GM21825 (cell line): ENCODE measurements around the gene GPI.
"Not testable (repeated sequence)": the region's sequence is repeated elsewhere in the genome, so short reads cannot be mapped to it uniquely, and the experiment has no call there.

ENCODE experiments used
- ATAC-seq: cut with Tn5 transposase; IDR thresholded peaks from one replicate; pipeline ENCODE4 v1.9.1; 2021; ENCODE audit warnings: mild to moderate bottlenecking, moderate library complexity; ENCODE audit not compliant: unreplicated experiment

Gene GPI

DNA sequence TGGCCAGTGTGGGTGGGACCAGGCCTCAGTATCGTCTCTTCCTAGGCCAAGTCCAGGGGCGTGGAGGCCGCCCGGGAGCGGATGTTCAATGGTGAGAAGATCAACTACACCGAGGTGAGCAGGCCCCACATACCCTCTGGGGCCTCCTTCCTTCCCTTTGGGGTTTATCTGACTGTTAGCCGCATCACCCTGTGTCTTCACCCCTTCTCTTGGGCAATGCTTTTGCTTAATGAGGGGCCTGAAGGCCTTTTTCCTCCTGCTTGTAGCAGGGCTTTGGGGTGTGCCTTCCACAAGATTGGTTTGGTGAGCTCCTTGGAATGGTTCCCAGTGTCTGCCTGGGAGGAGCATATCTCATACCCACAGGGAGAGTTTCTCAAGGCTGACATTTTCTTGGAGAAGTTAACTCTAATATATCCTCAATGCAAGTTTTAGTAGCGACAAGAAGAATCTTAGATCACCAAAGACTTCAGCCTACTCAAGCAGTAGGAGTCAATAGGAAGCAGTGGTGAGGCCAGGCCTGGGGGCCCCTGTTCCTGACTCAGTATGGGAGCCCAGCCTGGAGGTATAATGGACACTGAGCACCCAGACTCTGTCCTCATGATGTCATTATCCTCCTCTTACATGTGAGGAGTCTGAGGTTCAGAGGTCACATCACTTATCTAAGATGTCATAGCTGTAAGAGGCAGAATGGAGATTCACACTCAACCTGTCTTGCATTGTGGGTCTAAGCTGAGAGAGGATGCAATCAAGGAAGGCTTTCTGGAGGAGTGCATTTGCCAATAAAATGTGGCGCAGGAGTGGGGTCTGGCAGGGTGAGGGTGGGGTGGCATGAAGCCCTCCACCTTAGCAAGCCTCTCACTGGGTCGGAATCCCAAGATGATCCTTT is 2.0 kb downstream of the GPI start:
- no peak for ATAC-seq

DNA sequence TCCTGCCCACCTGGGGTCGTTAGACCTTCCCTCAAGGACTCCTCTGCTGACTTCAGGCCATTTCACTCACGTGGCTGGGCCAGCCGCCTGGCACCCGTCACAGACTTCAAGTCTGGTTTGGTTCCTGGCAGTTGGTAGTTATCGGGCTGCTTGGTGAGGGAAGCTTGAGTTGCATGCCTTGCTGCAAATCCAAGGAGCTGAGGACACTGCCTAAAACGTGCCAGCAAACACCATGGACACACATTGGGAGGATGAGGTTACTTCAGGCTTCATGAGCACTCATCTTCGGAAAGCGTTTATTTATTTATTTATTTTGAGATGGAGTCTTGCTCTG is 2.6 kb downstream of the GPI start:
- ATAC-seq: no peak

DNA sequence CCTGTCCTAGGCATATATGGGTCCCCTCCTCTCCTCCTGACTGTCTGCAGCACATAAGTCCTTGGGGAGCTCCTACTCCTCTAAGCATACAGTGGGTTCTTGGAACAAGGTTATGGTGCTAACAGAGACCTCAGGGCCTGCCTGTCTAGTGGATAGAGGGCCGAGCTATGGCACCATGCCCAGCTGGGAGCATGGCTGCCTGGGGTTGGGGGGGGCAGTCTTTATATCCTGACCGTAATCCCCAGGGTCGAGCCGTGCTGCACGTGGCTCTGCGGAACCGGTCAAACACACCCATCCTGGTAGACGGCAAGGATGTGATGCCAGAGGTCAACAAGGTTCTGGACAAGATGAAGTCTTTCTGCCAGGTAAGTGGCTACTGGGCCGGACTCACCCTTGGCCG is 3.3 kb downstream of the GPI start:
- no peak for ATAC-seq

DNA sequence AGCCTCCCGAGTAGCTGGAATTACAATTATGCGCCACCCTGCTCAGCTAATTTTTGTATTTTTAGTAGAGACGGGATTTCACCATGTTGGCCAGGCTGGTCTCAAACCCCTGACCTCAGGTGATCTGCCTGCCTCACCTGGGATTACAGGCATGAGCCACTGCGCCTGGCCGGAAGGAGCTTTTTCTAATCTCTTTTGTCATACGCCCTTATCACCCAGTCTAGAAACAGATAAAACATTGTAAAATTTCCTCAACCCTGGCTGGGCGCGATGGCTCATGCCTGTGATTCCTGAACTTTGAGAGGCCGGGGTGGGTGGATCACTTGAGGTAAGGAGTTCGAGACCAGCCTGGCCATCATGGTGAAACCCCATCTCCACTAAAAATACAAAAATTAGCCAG is 4.2 kb downstream of the GPI start:
- ATAC-seq: not testable (repeated sequence)

DNA sequence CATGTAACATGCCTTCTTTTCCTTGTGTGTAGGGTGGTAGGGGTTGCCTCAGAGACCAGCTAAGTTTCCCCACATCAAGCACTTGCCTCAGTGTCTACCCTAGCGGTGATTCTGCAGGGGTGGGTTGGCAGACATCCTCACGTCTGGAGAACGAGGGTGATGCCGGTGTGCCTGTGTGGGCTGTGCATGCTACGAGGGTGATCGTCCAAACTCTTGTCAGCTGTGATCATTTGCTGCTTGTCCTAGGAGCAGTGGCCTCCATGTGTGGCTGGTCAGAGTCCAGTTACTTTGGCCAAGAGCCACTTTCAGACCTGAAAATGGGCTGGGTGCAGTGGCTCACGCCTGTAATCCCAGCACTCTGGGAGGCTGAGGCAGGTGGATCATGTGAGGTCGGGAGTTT is 5.1 kb downstream of the GPI start:
- no peak for ATAC-seq

DNA sequence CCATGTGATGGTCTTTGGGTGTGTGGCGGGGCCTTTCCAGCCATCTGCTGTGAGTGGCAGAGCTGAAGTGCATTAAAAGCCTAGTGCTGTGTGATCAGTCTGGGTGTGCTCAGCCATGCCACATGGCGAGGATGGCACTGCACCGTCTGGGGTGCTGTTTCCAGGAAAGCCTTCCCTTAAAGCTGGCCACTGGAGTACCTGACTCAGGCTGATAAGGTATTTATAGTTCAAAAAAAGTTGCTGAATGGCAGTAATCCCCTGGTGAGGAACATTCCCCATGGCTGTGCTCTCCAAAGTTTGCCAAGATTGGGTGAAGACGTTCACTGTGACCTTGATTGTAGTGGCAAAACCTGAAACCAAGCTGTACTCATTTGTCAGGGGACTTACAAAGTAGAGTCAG is 6.0 kb downstream of the GPI start:
- ATAC-seq: no peak

DNA sequence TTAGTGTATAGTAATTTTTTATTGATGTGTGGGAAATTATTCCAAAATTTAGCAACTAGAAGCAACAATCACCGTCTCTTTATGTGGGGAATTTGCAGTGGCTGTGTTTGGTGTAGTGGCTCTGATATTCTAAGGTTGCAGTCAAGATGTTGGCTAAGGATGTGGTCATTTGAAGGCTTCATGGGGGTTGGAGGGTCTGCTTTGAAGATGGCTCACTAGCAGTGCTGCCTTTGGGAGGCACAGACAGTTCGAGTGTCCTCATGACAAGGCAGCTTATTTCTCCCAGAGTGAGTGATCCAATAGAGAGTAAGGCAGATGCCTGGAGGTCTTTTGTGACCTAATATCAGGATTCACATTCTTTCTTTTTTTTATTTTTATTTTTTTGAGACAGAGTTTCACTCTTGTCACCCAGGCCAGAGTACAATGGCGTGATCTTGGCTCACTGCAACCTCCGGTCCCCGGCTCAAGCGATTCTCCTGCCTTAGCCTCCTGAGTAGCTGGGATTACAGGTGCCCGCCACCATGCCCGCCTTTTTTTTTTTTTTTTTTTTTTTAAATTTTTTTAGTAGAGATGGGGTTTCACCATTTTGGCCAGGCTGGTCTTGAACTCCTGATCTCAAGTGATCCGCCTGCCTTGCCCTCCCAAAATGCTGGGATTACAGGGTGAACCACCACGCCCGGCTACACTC is 8.7 kb downstream of the GPI start:
- no peak for ATAC-seq

DNA sequence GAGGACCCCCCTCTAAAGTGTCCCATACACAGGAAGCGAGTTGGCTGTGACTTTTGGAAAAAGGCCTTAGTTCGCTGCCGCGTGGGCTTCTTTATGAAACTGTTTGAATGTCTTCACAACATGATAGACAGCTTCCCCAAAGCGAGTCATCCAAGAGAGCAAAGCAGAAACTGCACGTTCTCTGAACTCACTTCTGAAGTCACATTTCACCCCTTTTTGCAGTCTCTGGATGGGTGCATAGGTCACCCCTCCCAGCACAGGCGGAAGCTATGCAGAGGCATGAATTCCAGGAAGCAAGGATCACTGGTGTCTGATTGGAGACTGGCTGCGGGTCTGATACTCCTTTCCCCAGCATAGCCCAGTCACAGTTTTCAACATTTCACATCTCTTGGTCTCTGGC is 10.6 kb downstream of the GPI start:
- ATAC-seq: no peak

DNA sequence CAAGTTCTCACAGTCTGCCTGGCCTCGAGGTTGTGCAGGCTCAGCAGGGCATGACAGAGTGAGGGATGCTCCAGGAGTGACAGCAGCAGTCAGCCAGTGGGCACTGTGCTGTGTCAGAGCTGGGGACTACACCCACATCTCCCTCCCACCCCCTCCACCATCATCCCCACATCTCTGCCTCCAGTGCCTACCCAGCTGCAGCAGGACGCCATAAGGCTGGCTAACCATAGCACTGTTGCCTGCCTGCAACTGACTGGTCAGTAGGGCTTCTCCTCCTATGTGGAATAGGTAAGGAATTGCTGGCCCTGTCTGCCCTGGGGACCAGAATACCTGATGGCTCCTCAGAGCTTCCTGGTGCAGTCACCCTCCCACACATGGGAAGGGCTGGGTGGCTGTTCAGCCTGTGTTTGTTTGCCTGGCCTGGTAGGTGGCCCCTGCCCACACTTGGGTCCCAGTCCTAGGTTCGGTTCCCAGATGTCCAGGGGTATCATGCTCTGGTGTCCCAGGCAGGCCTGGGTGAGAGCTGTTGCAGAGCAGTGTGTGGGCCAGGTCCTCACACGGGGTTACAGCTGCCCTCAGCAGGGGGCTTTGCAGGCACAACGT is 15.7 kb downstream of the GPI start:
- ATAC-seq: no peak

DNA sequence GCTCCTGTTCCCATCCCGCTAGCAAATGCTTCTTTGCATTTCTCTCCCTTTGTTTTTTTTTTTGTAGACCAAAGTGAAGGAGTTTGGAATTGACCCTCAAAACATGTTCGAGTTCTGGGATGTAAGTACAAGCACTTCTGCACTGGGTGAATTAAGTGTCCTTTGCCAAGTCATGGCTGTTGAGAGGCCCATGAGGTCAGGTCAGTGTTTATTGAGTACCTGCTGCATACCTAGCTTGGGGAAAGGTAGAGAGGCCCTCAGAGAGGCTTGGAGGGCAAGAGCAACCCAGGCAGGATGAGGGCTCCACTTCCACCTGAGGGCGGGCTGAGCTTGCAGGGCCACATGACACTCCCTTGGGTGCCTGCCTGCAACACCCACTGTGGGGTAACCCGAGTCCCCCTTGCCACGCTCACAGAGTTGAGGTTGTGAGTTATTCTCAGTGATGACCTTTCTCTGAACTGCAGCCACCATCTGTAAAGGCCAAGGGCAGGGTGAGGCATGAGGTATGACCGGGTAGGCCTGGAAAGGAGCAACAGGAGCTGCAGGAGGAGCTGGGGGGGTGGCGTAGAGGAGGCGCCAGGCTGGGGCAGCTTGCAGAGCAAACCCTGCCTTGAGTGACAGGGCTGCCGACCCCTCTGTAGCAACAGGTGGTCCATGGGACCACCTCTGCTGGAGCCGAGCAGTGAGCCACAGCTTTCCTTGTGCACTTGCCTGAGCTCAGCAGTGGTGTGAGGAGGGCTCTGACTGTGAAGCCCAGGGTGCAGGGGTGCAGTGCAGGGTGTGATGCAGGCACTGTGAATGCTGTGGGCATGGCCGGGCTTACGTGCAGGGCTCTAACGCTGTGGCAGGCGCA is 16.6 kb downstream of the GPI start:
- ATAC-seq: no peak

DNA sequence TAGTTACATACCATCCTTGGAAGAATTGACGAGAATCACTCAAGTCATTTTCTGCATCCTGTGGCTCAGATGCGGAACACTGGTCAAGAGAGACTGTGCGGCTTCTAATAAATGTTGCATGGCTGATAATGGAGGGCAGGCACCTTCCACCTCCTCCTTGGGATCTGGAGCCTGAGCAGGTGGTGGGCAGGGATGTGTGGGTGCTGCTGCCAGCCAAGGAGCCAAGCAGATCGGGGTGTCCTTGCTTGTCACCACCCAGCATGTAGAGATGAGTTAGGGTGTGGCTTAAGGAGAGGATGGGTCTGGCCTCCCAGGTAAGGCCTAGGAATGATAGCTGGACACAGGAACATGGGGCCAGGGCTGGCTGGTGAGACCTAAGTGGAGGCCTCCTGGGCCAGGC is 17.5 kb downstream of the GPI start:
- ATAC-seq: no peak

DNA sequence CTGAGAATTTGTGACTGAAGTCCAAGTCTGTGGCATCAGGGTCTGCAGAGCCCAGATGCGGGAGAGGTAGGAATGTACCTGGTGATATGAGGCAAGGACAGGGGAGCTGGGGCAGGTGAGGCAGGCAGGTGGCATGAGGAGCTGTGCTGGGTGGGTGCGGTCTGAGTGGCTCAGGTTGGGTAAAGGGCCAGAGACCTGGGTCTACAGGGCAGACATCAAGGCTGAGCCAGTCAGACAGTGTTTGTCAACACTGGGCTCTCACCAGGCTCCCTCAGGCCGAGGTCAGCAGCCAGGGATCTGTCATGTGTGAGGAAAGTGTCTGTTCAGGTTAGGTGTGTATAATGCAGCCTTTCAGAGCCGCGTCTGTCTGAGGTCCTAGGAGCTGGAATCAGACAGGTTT is 18.6 kb downstream of the GPI start:
- ATAC-seq: no peak

DNA sequence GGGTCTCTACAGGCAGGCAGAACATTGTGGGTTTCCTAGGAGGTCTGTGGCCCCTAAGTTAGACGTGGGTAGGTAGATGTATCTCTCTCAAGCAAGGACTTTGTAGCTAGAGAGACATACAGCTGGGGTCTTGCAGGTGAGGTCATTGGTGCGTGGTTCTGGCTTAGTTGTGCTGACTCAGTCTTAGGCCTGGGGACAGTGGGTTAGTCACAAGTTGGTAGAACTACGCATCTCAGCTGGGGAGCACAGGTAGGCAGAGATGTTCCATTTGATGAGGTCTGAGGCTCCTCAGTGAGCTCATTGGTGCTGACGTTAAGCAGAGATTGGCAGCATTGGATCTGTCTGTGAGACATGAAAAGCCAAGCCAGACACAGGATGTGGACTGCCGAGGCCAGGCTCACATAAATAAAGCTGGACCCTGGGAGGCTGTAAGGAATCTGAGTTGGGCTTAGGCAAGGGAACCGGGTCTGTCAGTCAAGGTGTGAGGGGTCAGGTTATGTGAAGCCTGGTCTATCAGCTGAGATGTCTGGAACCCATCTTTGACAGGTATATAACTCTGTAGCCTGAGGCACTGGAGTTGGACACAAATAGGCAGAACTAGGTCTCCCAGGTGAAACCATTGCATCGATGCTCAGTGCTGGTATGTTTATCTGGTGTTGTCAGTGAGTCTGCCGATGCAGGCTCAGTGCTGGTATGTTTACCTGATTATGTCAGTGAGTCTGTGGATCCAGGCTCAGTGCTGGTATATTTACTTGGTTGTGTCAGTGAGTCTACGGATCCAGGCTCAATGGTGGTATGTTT is 21.8 kb downstream of the GPI start:
- ATAC-seq: no peak

DNA sequence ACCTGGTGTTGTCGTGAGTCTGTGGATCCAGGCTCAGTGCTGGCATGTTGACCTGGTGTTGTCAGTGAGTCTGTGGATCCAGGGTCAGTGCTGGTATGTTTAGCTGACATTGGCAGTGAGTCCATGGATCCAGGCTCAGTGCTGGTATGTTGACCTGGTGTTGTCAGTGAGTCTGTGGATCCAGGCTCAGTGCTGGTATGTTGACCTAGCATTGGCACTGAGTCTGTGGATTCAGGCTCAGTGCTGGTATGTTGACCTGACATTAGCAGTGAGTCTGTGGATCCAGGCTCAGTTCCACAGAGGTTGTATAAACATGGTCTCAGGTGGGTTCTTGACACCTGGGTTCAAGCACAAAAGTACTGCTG is 22.4 kb downstream of the GPI start:
- ATAC-seq: no peak

DNA sequence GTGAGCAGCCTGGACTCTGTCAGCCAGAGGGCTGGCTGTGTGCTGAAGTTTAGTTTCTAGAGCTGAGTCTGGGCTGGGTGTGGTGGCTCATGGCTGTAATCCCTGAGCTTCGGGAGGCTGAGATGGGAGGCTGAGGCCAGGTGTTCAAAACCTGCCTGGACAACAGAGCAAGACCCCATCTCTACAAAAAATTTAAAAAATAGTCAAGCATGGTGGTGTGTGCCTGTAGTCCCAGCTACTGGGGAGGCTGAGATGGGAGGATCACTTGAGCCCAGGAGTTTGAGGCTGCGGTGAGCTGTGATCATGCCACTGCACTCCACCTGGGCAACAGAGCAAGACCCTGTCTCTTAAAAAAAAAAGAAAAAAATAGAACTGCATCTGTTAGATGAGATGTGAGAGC is 23.7 kb downstream of the GPI start:
- not testable (repeated sequence) for ATAC-seq

DNA sequence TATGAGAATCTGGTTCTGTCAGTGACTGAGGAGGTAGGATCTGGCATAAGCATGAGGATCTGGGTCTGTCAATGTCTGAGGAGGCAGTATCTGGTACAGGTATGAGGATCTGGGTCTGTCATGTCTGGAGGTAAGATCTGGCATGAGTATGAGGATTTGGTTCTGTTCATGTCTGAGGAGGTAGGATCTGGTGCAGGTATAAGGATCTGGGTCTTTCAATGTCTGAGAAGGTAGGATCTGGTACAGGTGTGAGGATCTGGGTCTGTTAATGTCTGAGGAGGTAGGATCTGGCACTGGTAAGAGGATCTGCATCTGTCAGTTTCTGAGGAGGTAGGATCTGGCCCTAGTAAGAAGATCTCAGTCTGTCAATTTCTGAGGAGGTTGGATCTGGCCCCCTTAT is 26.8 kb downstream of the GPI start:
- no peak for ATAC-seq

DNA sequence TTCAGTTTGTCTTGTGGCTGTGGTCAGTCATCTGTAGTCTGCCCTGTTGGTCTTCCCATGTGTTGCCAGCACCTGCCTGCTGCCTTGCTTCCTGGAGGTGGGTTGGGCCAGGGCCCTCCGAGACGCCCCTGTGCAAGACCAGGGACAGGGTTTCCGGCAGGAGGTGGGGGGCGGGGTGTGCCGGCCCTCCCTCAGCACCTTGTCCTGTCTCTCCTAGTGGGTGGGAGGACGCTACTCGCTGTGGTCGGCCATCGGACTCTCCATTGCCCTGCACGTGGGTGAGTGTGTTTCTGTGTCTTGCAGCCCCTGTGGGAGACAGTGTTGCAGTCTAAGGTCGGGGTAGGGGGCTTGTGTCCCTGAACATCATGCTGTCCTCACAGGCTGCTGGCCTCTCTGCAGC is 28.0 kb downstream of the GPI start:
- no peak for ATAC-seq

DNA sequence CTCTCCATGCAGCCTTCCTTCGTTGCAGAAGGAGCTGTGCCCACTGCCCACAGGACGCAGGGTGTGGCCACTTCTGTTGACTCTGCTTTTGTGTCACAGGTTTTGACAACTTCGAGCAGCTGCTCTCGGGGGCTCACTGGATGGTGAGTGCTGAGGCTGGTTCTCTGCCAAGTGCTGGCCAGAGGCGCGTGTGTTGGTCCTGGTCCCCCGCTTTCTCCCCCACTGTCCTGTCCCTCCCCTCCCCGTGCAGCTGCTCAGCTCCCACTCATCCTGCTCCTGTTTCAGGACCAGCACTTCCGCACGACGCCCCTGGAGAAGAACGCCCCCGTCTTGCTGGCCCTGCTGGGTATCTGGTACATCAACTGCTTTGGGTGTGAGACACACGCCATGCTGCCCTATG is 28.6 kb downstream of the GPI start:
- ATAC-seq: no peak

DNA sequence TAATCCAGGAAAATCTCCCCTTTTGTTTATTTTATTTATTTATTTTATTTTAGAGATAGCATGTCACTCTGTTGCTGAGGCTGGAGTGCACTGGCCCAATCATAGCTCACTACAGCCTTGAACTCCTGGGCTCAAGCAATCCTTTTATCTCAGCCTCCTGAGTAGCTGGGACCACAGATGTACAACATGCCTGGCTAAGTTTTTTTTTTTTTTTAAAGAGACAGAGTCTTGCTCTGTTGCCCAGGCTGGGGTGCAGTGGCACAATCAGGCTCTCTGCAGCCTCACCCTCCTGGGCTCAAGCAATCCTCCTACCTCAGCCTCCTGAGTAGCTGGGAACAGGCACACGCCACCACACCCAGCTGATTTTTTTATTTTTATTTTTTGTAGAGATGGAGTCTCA is 32.9 kb downstream of the GPI start:
- ATAC-seq: no peak

DNA sequence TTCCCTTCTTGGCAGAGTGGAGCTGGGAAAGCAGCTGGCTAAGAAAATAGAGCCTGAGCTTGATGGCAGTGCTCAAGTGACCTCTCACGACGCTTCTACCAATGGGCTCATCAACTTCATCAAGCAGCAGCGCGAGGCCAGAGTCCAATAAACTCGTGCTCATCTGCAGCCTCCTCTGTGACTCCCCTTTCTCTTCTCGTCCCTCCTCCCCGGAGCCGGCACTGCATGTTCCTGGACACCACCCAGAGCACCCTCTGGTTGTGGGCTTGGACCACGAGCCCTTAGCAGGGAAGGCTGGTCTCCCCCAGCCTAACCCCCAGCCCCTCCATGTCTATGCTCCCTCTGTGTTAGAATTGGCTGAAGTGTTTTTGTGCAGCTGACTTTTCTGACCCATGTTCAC is 34.9 kb downstream of the GPI start:
- ATAC-seq: no peak

DNA sequence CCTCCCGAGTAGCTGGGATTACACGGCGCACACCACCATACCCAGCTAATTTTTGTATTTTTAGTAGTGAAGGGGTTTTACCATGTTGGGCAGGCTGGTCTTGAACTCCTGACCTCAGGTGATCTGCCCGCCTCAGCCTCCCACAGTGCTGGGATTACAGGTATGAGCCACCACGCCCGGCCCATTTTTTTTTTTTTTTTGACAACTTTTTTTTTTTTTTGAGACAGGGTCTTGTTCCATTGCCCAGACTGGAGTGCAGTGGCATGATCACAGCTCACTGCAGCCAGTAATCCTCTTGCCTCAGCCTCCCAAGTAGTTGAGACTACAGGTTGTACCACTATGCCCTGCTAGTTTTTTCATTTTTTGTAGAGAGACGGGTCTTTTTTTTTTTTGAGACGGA is 35.8 kb downstream of the GPI start:
- ATAC-seq: not testable (repeated sequence)
